ENCODE data around the gene TMEM143.
A peak's percentile ranks its signal among the peaks of the same experiment; 100 is the strongest.
"Not testable (repeated sequence)": the region's sequence is repeated elsewhere in the genome, so short reads cannot be mapped to it uniquely, and the experiment has no call there.

TMEM143 gene

GRCh38 chr19:48338253-48338755 lies 25.4 kb downstream of the TMEM143 start:
- in situ Hi-C loops (cut with MboI; ENCODE audit: low pct_unique_long_range_greater_than_20kb, low sequenced_read_pairs): loop anchor here (25.0 kb wide), 1 partner anchor 249 kb away; no protein-coding TSS in a partner anchor
- DNase-seq: no peak

GRCh38 chr19:48333467-48334384 lies 30.0 kb downstream of the TMEM143 start:
- in situ Hi-C loops (cut with MboI; ENCODE audit: low pct_unique_long_range_greater_than_20kb, low sequenced_read_pairs): loop anchor here (25.0 kb wide), 1 partner anchor 254 kb away; no protein-coding TSS in a partner anchor
- peak; percentile 92 for DNase-seq

GRCh38 chr19:48332662-48333466 lies 30.9 kb downstream of the TMEM143 start:
- DNase-seq: peak; percentile 99
- in situ Hi-C loops (cut with MboI; ENCODE audit: low pct_unique_long_range_greater_than_20kb, low sequenced_read_pairs): loop anchor here (25.0 kb wide), 1 partner anchor 254 kb away; no protein-coding TSS in a partner anchor

DNA sequence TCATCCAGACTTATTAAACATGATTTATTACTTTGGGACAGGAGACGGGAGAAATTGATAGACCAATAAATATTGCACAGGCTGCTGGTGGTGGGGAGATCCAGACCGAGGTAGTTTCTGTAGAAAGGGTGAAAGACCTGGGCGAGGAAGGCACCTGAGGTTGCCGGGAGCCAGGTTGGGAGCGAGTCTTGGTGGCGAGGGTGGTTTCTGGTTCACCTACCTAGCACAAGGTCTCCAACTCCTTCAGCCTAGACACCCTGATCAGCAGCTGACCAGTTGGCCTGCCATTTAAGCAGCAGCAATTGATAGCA lies 31.4 kb downstream of the TMEM143 start:
- no peak for DNase-seq
- in situ Hi-C loops (cut with MboI; ENCODE audit: low pct_unique_long_range_greater_than_20kb, low sequenced_read_pairs): loop anchor here (25.0 kb wide), 1 partner anchor 255 kb away; no protein-coding TSS in a partner anchor

- peak; percentile 95 for DNase-seq
- in situ Hi-C loops (cut with MboI; ENCODE audit: low pct_unique_long_range_greater_than_20kb, low sequenced_read_pairs): loop anchor here (25.0 kb wide), 1 partner anchor 257 kb away; no protein-coding TSS in a partner anchor
These were observed 33.6 kb downstream of the TMEM143 start for GRCh38 chr19:48330012-48330681.

DNA sequence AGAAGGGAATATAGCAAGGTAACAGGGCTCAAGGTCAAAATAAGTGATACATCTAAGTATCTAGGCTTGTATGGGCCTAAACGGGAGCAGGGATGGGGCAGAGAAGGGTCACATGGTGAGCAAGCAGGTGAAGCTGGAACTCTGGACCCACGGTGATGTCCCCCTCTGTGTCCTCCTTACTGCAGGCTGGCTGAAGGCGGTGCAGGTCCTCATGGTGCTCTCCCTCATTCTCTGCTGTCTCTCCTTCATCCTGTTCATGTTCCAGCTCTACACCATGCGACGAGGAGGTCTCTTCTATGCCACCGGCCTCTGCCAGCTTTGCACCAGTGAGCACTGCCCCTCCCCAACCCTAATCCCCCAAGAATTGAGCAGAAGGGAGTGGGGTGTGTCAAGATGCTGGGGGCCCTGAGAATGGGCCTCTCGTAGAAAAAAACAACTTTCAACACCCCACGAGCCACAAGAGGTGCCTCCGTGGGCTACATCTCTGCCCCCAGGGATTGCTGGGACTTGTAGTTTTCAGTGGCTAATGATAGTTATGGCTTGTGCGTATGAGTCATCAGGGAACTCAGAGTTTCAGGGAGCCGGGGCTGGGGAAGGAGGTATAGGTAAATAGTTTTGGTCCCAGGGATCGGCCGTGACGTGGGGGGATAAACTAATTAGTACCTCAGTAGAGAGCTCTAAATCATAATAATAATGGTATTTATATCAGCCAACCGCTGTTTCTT lies 34.4 kb downstream of the TMEM143 start:
- in situ Hi-C loops (cut with MboI; ENCODE audit: low pct_unique_long_range_greater_than_20kb, low sequenced_read_pairs): loop anchor here (25.0 kb wide), 1 partner anchor 258 kb away; no protein-coding TSS in a partner anchor
- DNase-seq: no peak

DNA sequence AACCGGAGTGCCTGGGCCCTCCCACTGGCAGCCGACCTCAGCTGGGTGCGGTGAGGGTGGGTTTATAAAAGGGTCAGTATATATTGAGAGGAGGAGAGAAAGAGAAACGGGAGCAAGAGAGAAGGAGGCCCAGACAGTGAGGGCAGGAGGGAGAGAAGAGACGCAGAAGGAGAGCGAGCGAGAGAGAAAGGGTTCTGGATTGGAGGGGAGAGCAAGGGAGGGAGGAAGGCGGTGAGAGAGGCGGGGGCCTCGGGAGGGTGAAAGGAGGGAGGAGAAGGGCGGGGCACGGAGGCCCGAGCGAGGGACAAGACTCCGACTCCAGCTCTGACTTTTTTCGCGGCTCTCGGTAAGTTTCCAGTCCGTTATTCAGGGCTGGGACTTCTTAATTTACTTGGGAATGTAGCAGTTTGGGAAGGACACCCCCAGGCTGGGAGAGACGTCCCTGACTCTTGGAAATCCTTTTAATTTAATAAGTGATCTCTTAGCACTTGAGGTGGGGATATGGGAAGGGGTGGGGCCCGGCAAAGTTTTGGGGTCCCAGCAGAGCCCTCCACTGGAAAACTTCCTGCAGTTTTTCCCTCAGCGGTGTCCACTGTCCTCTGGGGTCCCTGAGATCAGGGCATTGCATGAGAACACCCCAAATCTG lies 38.4 kb downstream of the TMEM143 start, which contains the start of gene EMP3:
EMP3 (plus strand) TSS at position 288 of the 646 bp plus-strand sequence. CDS start 1,293 bp downstream, outside the sequence.
- peak; percentile 90 for DNase-seq
- in situ Hi-C loops (cut with MboI; ENCODE audit: low pct_unique_long_range_greater_than_20kb, low sequenced_read_pairs): loop anchor here (25.0 kb wide), 1 partner anchor 262 kb away; no protein-coding TSS in a partner anchor

GRCh38 chr19:48321622-48322591 lies 41.8 kb downstream of the TMEM143 start:
- DNase-seq: peak; percentile 99
- in situ Hi-C loops (cut with MboI; ENCODE audit: low pct_unique_long_range_greater_than_20kb, low sequenced_read_pairs): no loop called here

DNA sequence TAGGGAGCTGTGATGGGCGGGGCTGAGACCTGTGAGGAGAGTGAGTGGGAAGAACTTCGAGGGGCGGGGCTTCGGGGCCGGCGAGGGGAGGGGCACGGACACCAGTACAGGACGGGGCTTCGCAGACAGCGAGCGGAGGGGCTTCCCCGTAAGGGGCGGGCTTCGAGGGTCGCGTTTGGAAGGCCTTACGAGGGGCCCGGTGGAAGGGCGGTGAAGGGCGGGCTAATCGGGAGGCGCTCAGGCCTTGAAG lies 42.4 kb downstream of the TMEM143 start:
- in situ Hi-C loops (cut with MboI; ENCODE audit: low pct_unique_long_range_greater_than_20kb, low sequenced_read_pairs): no loop called here
- DNase-seq: peak; percentile 93

GRCh38 chr19:48319647-48320541 lies 43.8 kb downstream of the TMEM143 start:
- in situ Hi-C loops (cut with MboI; ENCODE audit: low pct_unique_long_range_greater_than_20kb, low sequenced_read_pairs): no loop called here
- peak; percentile 88 for DNase-seq

DNA sequence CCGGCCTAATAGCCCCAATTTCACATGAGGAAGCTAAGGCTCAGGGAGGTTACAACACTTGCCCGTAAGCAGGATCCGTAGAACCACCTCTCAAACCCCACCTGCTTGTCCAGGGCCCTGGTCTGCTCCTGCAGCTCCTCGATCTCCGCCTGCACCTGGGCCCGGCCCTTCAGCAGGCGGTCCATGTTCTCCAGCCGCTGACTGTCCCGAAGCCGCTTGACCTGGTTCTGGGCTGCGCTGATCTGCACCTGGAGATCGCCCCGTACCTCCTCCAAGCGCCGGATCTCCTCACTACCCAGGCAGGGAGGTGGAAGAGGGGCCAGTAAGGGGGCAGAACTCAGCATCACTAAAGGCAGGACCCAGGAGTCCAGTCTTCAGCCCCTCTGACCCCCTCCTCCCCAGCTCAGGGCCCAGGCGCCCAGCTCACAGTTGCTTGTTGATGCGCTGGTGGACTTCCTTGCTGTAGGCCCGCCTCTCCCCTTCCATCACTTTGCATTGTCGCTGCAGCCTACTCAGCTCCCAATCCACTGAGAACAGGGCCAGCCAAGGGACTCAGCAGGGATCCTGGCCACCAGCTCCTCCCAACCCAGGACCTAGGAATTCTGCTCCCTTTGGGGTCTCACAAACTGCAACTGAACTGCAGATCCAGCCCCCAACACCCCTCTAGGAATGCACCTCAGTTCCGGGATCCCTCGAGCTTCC lies 45.3 kb downstream of the TMEM143 start:
- DNase-seq: no peak
- in situ Hi-C loops (cut with MboI; ENCODE audit: low pct_unique_long_range_greater_than_20kb, low sequenced_read_pairs): no loop called here

DNA sequence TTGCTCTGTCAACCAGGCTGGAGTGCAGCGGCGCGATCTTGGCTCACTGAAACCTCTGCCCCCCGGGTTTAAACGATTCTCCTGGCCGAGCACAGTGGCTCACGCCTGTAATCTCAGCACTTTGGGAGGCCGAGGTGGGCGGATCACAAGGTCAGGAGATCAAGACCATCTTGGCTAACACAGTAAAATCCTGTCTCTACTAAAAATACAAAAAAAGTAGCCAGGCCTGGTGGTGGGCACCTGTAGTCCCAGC lies 46.1 kb downstream of the TMEM143 start:
- DNase-seq; in situ Hi-C loops (cut with MboI; ENCODE audit: low pct_unique_long_range_greater_than_20kb, low sequenced_read_pairs): not testable (repeated sequence)

- in situ Hi-C loops (cut with MboI; ENCODE audit: low pct_unique_long_range_greater_than_20kb, low sequenced_read_pairs): no loop called here
- no peak for DNase-seq
These were observed 48.0 kb downstream of the TMEM143 start for GRCh38 chr19:48315712-48316111.

DNA sequence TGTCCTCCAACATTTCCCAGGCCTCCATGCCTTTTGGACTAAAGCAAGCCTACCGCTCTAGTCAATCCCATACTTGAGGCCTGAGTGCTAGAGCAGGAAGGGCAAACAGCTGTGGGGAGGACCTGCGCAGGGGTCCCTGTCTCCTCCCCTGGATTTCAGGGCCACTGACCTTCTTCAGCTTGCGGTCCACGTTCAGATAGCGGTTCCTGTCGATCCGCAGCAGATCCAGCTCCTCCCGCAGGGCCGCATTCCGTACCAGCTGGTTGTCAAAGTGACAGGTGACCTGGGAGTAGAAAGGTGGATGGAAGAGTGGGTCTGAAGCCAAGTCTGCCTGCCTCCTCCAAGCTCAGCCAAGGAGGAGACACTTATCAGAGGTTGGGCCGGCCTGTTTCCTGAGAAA lies 52.4 kb downstream of the TMEM143 start:
- no peak for DNase-seq
- in situ Hi-C loops (cut with MboI; ENCODE audit: low pct_unique_long_range_greater_than_20kb, low sequenced_read_pairs): no loop called here

- in situ Hi-C loops (cut with MboI; ENCODE audit: low pct_unique_long_range_greater_than_20kb, low sequenced_read_pairs): no loop called here
- DNase-seq: no peak
These were observed 53.5 kb downstream of the TMEM143 start for GRCh38 chr19:48310227-48310626.

DNA sequence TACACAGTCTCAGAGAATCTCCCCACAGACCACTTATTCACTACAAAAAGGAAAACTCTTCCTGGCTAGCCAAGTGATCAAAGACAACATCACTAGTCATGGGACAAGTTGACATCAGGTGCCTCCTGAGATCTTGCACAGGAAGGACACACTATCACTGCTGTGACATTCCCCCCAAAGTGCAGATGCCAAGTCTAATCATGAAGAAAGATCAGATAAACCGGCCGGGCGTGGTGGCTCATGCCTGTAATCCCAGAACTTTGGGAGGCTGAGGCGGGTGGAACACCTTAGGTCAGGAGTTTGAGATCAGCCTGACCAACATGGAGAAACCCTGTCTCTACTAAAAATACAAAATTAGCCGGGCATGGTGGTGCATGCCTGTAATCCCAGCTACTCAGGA lies 54.0 kb downstream of the TMEM143 start:
- in situ Hi-C loops (cut with MboI; ENCODE audit: low pct_unique_long_range_greater_than_20kb, low sequenced_read_pairs): not testable (repeated sequence)

More for the DNA sequence above, 54.0 kb downstream of the TMEM143 start:
- DNase-seq: not testable (repeated sequence)

Data from KBM-7 (cell line).